ENCODE results near the gene ARHGEF40.

Gene ARHGEF40

DNA sequence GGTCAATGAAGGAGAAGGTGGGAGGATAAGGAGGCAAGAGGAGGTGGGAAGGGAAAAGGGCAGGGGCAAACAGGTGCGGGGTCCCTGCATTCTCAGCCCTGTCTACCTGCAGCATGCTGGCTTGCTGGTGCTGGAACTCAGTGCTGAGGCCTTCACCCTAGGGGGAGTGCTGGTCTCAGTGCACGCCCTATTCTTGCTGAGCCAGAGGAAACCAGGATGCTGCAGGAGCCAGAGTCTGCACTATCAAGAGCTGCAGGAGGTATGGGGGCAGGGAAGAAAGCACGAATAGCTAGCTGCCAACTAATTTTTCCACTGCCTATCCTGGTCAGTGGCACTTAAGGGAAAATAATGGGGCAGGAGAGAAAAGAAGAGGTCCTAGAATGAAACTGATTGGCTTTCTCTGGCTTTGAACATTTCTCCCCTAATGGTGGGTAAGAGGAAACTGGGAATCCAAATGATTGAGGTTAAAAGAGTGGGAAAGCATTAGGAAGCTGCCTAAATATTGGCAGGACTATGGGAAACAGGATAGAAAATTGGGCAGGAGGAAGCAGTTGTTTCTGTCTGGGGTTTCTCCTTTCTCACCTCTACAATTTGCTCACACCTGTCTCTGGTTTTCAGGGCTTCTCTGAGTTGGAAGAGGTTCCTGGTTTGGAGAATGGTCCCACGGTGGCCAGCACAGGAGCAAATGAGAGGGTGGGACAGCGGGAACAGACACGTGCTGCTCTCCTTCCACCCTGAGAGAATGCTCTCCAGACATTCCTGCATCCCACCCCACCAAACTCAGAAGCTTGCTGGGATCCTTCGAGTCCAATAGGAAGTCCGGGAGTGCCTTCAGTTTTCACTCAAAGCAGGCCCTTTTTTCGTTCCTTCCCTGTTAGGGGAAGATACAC, 32.7 kb downstream of the ARHGEF40 start:
- peak overlapping the region; percentile 94 for H3K4me3 ChIP-seq (ENCODE audit: control insufficient read depth, low read depth, low read length)
- TF ChIP-seq, protein P1, sequence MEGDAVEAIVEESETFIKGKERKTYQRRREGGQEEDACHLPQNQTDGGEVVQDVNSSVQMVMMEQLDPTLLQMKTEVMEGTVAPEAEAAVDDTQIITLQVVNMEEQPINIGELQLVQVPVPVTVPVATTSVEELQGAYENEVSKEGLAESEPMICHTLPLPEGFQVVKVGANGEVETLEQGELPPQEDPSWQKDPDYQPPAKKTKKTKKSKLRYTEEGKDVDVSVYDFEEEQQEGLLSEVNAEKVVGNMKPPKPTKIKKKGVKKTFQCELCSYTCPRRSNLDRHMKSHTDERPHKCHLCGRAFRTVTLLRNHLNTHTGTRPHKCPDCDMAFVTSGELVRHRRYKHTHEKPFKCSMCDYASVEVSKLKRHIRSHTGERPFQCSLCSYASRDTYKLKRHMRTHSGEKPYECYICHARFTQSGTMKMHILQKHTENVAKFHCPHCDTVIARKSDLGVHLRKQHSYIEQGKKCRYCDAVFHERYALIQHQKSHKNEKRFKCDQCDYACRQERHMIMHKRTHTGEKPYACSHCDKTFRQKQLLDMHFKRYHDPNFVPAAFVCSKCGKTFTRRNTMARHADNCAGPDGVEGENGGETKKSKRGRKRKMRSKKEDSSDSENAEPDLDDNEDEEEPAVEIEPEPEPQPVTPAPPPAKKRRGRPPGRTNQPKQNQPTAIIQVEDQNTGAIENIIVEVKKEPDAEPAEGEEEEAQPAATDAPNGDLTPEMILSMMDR (IDR thresholded peaks at IDR 0.05; ENCODE audit: control insufficient read depth, insufficient read depth, low read depth, low read length, missing control alignments): no peak
- no peak for DNase-seq (ENCODE audit: low read depth)

DNA sequence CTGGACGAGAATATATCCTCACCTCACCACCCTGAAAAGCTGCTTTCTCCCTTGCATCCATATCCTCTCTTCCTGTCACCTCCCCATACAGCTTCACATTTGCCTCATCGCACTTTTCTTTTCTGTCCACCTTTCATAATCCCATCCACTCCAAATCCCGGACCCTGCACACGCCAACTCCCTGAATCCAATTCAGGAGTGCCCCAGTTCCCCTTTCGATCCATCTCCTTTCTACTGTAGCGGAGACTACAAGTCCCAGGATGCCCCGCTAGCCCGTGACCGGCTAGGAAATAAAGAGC, 33.3 kb downstream of the ARHGEF40 start:
- peak overlapping the region; percentile 94 for H3K4me3 ChIP-seq (ENCODE audit: control insufficient read depth, low read depth, low read length)
- TF ChIP-seq, protein P1 (IDR thresholded peaks at IDR 0.05; ENCODE audit: control insufficient read depth, insufficient read depth, low read depth, low read length, missing control alignments): no peak

DNA sequence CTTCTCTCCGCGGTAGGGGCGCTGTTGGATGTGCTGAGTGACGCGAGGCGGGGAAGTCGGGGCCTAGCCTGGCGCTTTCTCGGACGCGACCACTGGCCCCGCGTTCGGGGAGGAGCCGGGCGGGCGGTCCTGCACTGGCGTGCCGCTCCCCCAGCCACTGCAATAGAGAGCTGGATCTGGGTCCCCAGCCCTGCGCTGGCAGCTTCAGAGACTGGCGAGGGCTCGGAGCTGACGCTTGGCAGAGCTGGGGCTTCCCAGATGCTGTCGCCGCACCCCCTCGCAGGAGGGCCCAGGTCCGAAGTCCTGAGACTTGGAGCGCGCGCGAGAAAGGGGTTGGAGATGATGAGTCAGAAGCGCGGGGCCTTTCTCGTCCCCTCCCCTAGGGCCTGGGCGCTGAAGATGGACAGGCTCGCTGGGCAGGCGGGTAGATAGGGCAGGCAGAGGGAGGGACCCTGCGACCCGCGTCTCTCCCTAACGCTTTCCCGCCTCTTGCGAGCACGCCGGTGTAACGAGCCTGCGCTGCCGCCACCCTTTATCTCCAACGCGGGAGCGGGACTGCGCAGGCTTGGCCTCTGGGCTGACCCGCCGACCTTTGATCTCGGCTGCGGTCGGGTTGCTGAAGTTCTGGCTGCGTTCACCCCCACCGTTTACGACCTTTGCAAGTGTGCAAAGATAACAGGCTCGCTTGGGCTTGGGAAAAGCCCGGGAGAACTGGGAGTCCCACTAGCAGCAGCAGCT, 33.8 kb downstream of the ARHGEF40 start:
- TF ChIP-seq, protein P1 (IDR thresholded peaks at IDR 0.05; ENCODE audit: control insufficient read depth, insufficient read depth, low read depth, low read length, missing control alignments): peak; percentile 84
- peak overlapping the region; percentile 94 for H3K4me3 ChIP-seq (ENCODE audit: control insufficient read depth, low read depth, low read length)

More for the DNA sequence above, 33.3 kb downstream of the ARHGEF40 start:
- DNase-seq (ENCODE audit: low read depth): no peak

DNA sequence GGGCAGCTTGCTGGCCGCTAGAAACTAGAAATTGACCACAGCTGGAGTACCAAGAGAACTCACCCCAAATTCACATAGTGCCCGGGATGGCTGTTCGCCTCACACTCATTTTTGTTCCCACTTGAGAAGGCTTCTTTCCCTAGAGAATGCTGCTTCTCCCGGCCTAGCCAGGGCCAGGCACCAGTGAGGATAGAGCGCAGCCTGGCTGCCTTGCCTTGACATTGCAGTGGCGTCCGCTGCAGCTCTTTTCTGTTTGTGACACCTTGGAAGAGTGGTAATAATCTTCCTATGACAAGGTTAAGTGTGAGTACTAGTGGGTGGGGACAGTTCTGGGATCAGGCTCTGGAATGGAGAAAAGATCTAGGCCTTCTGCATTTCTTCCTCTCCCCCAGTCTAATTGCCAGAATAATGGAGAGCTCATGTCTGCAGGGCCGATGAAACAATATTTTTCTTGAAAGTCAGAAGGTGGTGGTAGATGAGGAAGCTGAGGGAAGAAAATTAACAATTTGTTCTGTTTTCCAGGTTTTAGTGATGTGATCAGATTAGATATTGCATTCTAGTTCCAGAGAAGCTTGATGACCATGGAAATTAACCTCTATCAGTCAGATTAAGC, 34.5 kb downstream of the ARHGEF40 start:
- DNase-seq (ENCODE audit: low read depth): no peak
- peak overlapping the region; percentile 94 for H3K4me3 ChIP-seq (ENCODE audit: control insufficient read depth, low read depth, low read length)
- TF ChIP-seq, protein P1 (IDR thresholded peaks at IDR 0.05; ENCODE audit: control insufficient read depth, insufficient read depth, low read depth, low read length, missing control alignments): peak; percentile 99

More for the DNA sequence above, 33.8 kb downstream of the ARHGEF40 start:
- DNase-seq (ENCODE audit: low read depth): peak; percentile 77

DNA sequence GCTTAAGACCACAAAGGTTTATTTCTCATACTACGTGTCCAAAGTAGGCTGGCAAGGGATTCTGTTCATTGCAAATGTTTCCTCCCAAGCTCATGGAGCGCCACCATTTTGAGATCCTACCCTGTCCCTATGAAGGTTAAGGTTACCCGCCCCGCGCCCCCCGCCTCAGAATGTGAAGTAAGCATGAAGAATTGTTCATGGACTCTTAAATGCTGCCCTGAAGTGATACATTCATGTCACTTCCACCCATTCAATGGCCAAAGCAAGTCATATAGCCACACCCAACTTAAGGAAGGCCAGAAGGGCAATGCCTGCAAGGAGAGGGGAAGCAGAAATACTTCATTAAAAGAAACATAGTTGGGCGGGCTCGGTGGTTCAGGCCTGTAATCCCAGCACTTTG, 35.0 kb downstream of the ARHGEF40 start:
- H3K4me3 ChIP-seq (ENCODE audit: control insufficient read depth, low read depth, low read length): no peak overlapping the region
- TF ChIP-seq, protein P1 (IDR thresholded peaks at IDR 0.05; ENCODE audit: control insufficient read depth, insufficient read depth, low read depth, low read length, missing control alignments): no peak
- DNase-seq (ENCODE audit: low read depth): no peak

DNA sequence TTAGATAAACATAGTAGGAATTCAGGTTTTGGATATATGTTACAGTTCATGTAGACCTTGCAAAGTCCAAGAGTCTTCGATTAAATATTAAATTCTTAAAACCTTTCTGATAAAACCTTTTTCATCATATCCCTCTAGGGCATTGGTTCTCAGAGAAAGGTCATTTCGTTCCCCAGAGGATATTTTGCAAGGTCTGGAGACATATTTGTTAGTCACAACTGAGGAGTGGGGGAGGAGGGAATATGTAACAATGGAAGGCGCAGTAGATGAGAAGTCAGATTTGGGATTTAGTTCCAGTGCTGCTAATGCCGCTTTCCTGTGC, 36.0 kb downstream of the ARHGEF40 start:
- no peak for DNase-seq (ENCODE audit: low read depth)
- TF ChIP-seq, protein P1 (IDR thresholded peaks at IDR 0.05; ENCODE audit: control insufficient read depth, insufficient read depth, low read depth, low read length, missing control alignments): no peak
- H3K4me3 ChIP-seq (ENCODE audit: control insufficient read depth, low read depth, low read length): no peak overlapping the region
